HepG2 (cell line): Measurements from ENCODE around the gene TMEM35B. TPM values are rescaled to one million over a fixed set of nuclear protein-coding genes. Genes with fewer than 3 reads are reported as not detected.

Experiments used
- ARID5B ChIP-seq: IDR thresholded peaks from 2 replicates; pipeline ENCODE4 v1.4.0; 2020; ENCODE audit warnings: mild to moderate bottlenecking, missing genetic modification reagents
- BCL6 ChIP-seq: IDR thresholded peaks from 2 replicates; pipeline ENCODE4 v1.6.1; 2016; ENCODE audit warnings: missing genetic modification reagents, missing compliant biosample characterization
- HNRNPUL1 ChIP-seq: fragments of 200-400 bp; formaldehyde crosslinking; IDR thresholded peaks from 2 replicates; pipeline ENCODE4 v1.6.1; 2017; ENCODE audit warnings: low read depth, mild to moderate bottlenecking, low read length, moderate library complexity
- KLF9 ChIP-seq: IDR thresholded peaks from 2 replicates; pipeline ENCODE4 v1.6.1; 2016; ENCODE audit warnings: low read depth
- RFX3 ChIP-seq: IDR thresholded peaks from 2 replicates; pipeline ENCODE4 v1.6.1; 2016; ENCODE audit warnings: missing biosample characterization, missing genetic modification reagents
- SIX4 ChIP-seq: sonication (generic); formaldehyde crosslinking; IDR thresholded peaks from 2 replicates; pipeline ENCODE4 v1.4.0; 2020; ENCODE audit warnings: missing genetic modification reagents
- SMYD3 ChIP-seq: sonication (generic); formaldehyde crosslinking; IDR thresholded peaks from 2 replicates; pipeline ENCODE4 v1.8.1; 2023; ENCODE audit warnings: mild to moderate bottlenecking, missing genetic modification reagents
- SOX6 ChIP-seq, 2 experiments: fragments of 450-650 bp in 1 of 2; sonication (generic) in 1 of 2; formaldehyde crosslinking in 1 of 2; IDR thresholded peaks; 2 replicates each; pipeline versions ENCODE4 v1.4.0 to v1.6.1; 2017 to 2020; ENCODE audit warnings: antibody characterized with exemption in 1 of 2, mild to moderate bottlenecking in 1 of 2, missing genetic modification reagents in 1 of 2
- TBP ChIP-seq: sonication (generic); formaldehyde crosslinking; IDR thresholded peaks from 2 replicates; pipeline ENCODE4 v1.5.0; 2020; ENCODE audit warnings: missing genetic modification reagents
- TFDP1 ChIP-seq: IDR thresholded peaks from 2 replicates; pipeline ENCODE4 v1.6.1; 2016; ENCODE audit warnings: missing compliant biosample characterization, missing genetic modification reagents, borderline replicate concordance
- TSC22D2 ChIP-seq: sonication (generic); formaldehyde crosslinking; IDR thresholded peaks from 2 replicates; pipeline ENCODE4 v1.5.1; 2020; ENCODE audit warnings: missing genetic modification reagents, mild to moderate bottlenecking, borderline replicate concordance
- YEATS4 ChIP-seq: sonication (generic); formaldehyde crosslinking; IDR thresholded peaks from 2 replicates; pipeline ENCODE4 v1.4.0; 2020; ENCODE audit warnings: missing genetic modification reagents, borderline replicate concordance
- ZBTB44 ChIP-seq: sonication (generic); formaldehyde crosslinking; IDR thresholded peaks from 2 replicates; pipeline ENCODE4 v1.4.0; 2020; ENCODE audit warnings: missing genetic modification reagents
- ZNF329 ChIP-seq: sonication (generic); formaldehyde crosslinking; IDR thresholded peaks from 2 replicates; pipeline ENCODE4 v1.9.0; 2021; ENCODE audit warnings: low read depth, mild to moderate bottlenecking, missing genetic modification reagents
- ZNF335 ChIP-seq: sonication (generic); formaldehyde crosslinking; IDR thresholded peaks from 2 replicates; pipeline ENCODE4 v1.4.0; 2020; ENCODE audit warnings: missing genetic modification reagents
- ZNF563 ChIP-seq: sonication (generic); formaldehyde crosslinking; IDR thresholded peaks from 2 replicates; pipeline ENCODE4 v1.8.0; 2022; ENCODE audit warnings: mild to moderate bottlenecking, moderate library complexity, missing genetic modification reagents
- ZNF704 ChIP-seq: sonication (generic); formaldehyde crosslinking; IDR thresholded peaks from 2 replicates; pipeline ENCODE4 v1.8.1; 2023; ENCODE audit warnings: mild to moderate bottlenecking, inconsistent platforms, moderate library complexity, missing genetic modification reagents, borderline replicate concordance
- polyA plus RNA-seq, 8 experiments: library from polyadenylated mRNA; depleted of rRNA in 3 of 8; stranded (reverse) in 7 of 8; unstranded in 1 of 8; fragments of >200 nt; fragmentation: Illumina TruSeq in 4 of 8; extraction: Trizol in 4 of 8; gene quantifications; 2 replicates each; pipeline versions ENCODE4 v1.2.1 to v1.2.3, GENCODE V29; 2011 to 2016; ENCODE audit warnings: low read depth in 4 of 8, missing spikeins in 1 of 8, mixed read lengths in 1 of 8; ENCODE audit not compliant: insufficient read depth in 1 of 8
- total RNA-seq, 5 experiments: library from RNA; depleted of rRNA; stranded (reverse); fragments of >200 nt; fragmentation: Illumina TruSeq; extraction: Trizol; gene quantifications; 2 replicates each; pipeline ENCODE4 v1.2.3, GENCODE V29; 2016; ENCODE audit warnings: low read depth in 1 of 5

Gene TMEM35B
- total and polyA plus RNA-seq, 2 of the 13 experiments (the other 11 are each of a cell fraction or from before 2014, with no cell fraction given) = 11.5 to 26.0 TPM

- no peak for TF ChIP-seq ARID5B (CRISPR knock-in tag)
- no peak for TF ChIP-seq RFX3
- TF ChIP-seq ZNF563 = peak; percentile 73; the same call in 1 of the 2 replicates
- no peak for TF ChIP-seq TBP (CRISPR knock-in tag)
- 0 out of 2 replicates have a peak, but pooled peaks have one; percentile 17 for TF ChIP-seq ZNF329 (CRISPR knock-in tag)
- no peak for TF ChIP-seq HNRNPUL1
- TF ChIP-seq TSC22D2 = no peak
- no peak for TF ChIP-seq SMYD3
- TF ChIP-seq YEATS4 (CRISPR knock-in tag) = 0 out of 2 replicates have a peak, but pooled peaks have one; percentile 48
- TF ChIP-seq TFDP1 (CRISPR knock-in tag) = peak; percentile 64; the same call in 1 of the 2 replicates
- no peak for TF ChIP-seq KLF9 (CRISPR knock-in tag)
- 0 out of 2 replicates have a peak, but pooled peaks have one; percentile 6 for TF ChIP-seq BCL6 (CRISPR knock-in tag)
- TF ChIP-seq ZNF704 = 0 out of 2 replicates have a peak, but pooled peaks have one; percentile 59
- TF ChIP-seq SIX4 = no peak
- no peak for TF ChIP-seq SOX6 (IDR thresholded peaks at IDR 0.05)
- TF ChIP-seq SOX6 (CRISPR knock-in tag; IDR thresholded peaks at IDR 0.05) = 0 out of 2 replicates have a peak, but pooled peaks have one; percentile 11
- no peak for TF ChIP-seq ZBTB44 (CRISPR knock-in tag)
- TF ChIP-seq ZNF335 (CRISPR knock-in tag) = no peak
Observed at GRCh38 chr1:34984793-34985608, at the start of gene TMEM35B (continued).
